Gastroesophageal sphincter (tissue), 3 donors: Measurements from ENCODE around the gene LRRC8C.

Experiments used
- EP300 ChIP-seq: sonication (generic); formaldehyde crosslinking; IDR thresholded peaks from one replicate; pipeline ENCODE4 v1.6.1; 2017; ENCODE audit warnings: antibody characterized with exemption, mild to moderate bottlenecking
- TF ChIP-seq, protein P1 (sequence below), 4 experiments: fragments of 200-600 bp in 2 of 4; fragments of 450-650 bp in 2 of 4; sonication (generic) in 1 of 4; IDR thresholded peaks; one replicate each; pipeline ENCODE4 v1.5.1; 2017 to 2019; ENCODE audit warnings: antibody characterized with exemption in 4 of 4, mild to moderate bottlenecking in 2 of 4, moderate library complexity in 2 of 4

DNA sequence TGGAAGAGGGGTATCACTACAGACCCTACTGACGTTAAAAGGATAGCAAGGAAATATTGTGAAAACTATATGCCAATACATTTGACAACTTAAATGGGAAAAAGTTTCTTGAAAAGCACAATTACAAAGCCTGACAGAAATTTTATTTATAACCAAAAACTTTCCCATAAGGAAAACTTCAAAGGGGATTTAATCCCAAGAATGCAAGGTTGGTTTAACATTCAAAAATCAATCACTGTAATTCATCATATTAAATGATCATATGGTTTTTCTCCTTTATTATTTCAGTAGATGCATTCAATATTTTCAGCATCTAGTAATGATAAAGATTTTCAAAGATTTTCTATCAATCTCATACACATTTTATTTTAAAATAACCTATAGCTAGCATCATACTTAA lies 13.3 kb downstream of the LRRC8C start:
- TF ChIP-seq EP300: no peak
- TF ChIP-seq, protein P1, sequence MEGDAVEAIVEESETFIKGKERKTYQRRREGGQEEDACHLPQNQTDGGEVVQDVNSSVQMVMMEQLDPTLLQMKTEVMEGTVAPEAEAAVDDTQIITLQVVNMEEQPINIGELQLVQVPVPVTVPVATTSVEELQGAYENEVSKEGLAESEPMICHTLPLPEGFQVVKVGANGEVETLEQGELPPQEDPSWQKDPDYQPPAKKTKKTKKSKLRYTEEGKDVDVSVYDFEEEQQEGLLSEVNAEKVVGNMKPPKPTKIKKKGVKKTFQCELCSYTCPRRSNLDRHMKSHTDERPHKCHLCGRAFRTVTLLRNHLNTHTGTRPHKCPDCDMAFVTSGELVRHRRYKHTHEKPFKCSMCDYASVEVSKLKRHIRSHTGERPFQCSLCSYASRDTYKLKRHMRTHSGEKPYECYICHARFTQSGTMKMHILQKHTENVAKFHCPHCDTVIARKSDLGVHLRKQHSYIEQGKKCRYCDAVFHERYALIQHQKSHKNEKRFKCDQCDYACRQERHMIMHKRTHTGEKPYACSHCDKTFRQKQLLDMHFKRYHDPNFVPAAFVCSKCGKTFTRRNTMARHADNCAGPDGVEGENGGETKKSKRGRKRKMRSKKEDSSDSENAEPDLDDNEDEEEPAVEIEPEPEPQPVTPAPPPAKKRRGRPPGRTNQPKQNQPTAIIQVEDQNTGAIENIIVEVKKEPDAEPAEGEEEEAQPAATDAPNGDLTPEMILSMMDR (IDR thresholded peaks at IDR 0.05): no peak
